BLaER1 treated with 17β-estradiol and CSF1 and Interleukin-3, amounts not matched to agents 10 nM and 100 nM (cell line): Measurements from ENCODE around the gene NSG1.

Experiments
- H3K27ac ChIP-seq, 11 experiments: shearing (Covaris generic); formaldehyde crosslinking; 2 replicates each; pipeline ENCODE4 v1.8.1; 2022
- H3K27me3 ChIP-seq, 11 experiments: shearing (Covaris generic); formaldehyde crosslinking; 2 replicates each; pipeline ENCODE4 v1.8.1; 2022
- H3K36me3 ChIP-seq, 11 experiments: shearing (Covaris generic); formaldehyde crosslinking; 2 replicates each; pipeline ENCODE4 v1.8.1; 2022
- H3K4me1 ChIP-seq, 10 experiments: shearing (Covaris generic); formaldehyde crosslinking; 2 replicates each; pipeline ENCODE4 v1.8.1; 2022
- H3K4me2 ChIP-seq, 11 experiments: shearing (Covaris generic); formaldehyde crosslinking; 2 replicates each; pipeline ENCODE4 v1.8.1; 2022
- H3K4me3 ChIP-seq, 10 experiments: shearing (Covaris generic); formaldehyde crosslinking; 2 replicates each; pipeline ENCODE4 v1.8.1; 2022
- H3K9ac ChIP-seq, 11 experiments: shearing (Covaris generic); formaldehyde crosslinking; 2 replicates each; pipeline ENCODE4 v1.8.1; 2022
- H3K9me3 ChIP-seq, 11 experiments: shearing (Covaris generic); formaldehyde crosslinking; replicated peaks in 1 of 11; 2 replicates each; pipeline ENCODE4 v1.8.1; 2022
- H4K20me1 ChIP-seq, 11 experiments: shearing (Covaris generic); formaldehyde crosslinking; 2 replicates each; pipeline ENCODE4 v1.8.1; 2022
- Cebpa-rat ChIP-seq, 11 experiments: shearing (Covaris generic); IDR thresholded peaks; 2 replicates each; pipeline ENCODE4 v1.8.1; 2022

NSG1 gene

GRCh38 chr4:4364486-4365208, 22.3 kb upstream of the NSG1 start:
- no peak overlapping the region for H3K9ac ChIP-seq
- no peak overlapping the region for H3K4me3 ChIP-seq
- no peaks in the 10 kb centered on the region for H3K27me3 ChIP-seq
- H3K9me3 ChIP-seq = peaks cover 41 to 75% (median 57%) of the 10 kb centered on the region in 11 experiments
- no peak overlapping the region for H3K27ac ChIP-seq
- H3K36me3 ChIP-seq = no peaks in the 10 kb centered on the region
- H3K4me1 ChIP-seq = peaks cover 0 to 27% (median 16%) of the 10 kb centered on the region in 10 experiments; a peak in 14 of 20 replicates
- H3K4me2 ChIP-seq = no peak overlapping the region
- no peak for TF ChIP-seq Cebpa-rat (IDR thresholded peaks at IDR 0.05)
- no peaks in the 10 kb centered on the region for H4K20me1 ChIP-seq

GRCh38 chr4:4368809-4369580, 17.9 kb upstream of the NSG1 start:
- peaks cover 0 to 2% (median under 1%) of the 10 kb centered on the region in 10 experiments; a peak in 6 of 20 replicates for H3K4me1 ChIP-seq

GRCh38 chr4:4374388-4375098, 12.4 kb upstream of the NSG1 start:
- H3K4me2 ChIP-seq = no peak overlapping the region
- H3K9ac ChIP-seq = no peak overlapping the region
- peaks cover 0 to 9% (median 7%) of the 10 kb centered on the region in 11 experiments; a peak in 7 of 22 replicates for H3K9me3 ChIP-seq
- no peaks in the 10 kb centered on the region for H3K4me1 ChIP-seq
- H3K27ac ChIP-seq = no peak overlapping the region
- no peak overlapping the region for H3K4me3 ChIP-seq
- H3K36me3 ChIP-seq = no peaks in the 10 kb centered on the region
- H4K20me1 ChIP-seq = no peaks in the 10 kb centered on the region
- no peaks in the 10 kb centered on the region for H3K27me3 ChIP-seq
- no peak for TF ChIP-seq Cebpa-rat (IDR thresholded peaks at IDR 0.05)

More at GRCh38 chr4:4368809-4369580, 17.9 kb upstream of the NSG1 start:
- H3K9me3 ChIP-seq = peaks cover 22 to 50% (median 26%) of the 10 kb centered on the region in 11 experiments
- no peak overlapping the region for H3K9ac ChIP-seq
- no peaks in the 10 kb centered on the region for H3K27me3 ChIP-seq
- H3K4me3 ChIP-seq = no peak overlapping the region
- no peaks in the 10 kb centered on the region for H3K36me3 ChIP-seq
- H3K27ac ChIP-seq = no peak overlapping the region
- H3K4me2 ChIP-seq = no peak overlapping the region
- no peaks in the 10 kb centered on the region for H4K20me1 ChIP-seq
- TF ChIP-seq Cebpa-rat (IDR thresholded peaks at IDR 0.05) = no peak

- Histone ChIP-seq H3K9ac (no peak overlapping the region), H3K4me2 (no peak overlapping the region), H3K27me3 (0 out of 22 replicates have a peak, but pooled peaks cover 0 to under 1% (median 0%) of the 10 kb centered on the region in 11 experiments), H3K4me3 (no peak overlapping the region), H3K27ac (no peak overlapping the region), H4K20me1 (no peaks in the 10 kb centered on the region), H3K9me3 (peaks cover 0 to 9% (median 7%) of the 10 kb centered on the region in 11 experiments; a peak in 7 of 22 replicates), H3K36me3 (no peaks in the 10 kb centered on the region), H3K4me1 (no peaks in the 10 kb centered on the region)
- no peak for TF ChIP-seq Cebpa-rat (IDR thresholded peaks at IDR 0.05)
These were observed 10.8 kb upstream of the NSG1 start for GRCh38 chr4:4376074-4376473.

GRCh38 chr4:4377191-4377590, 9.7 kb upstream of the NSG1 start:
- Histone ChIP-seq H3K27me3 (peaks cover 0 to 3% (median 0%) of the 10 kb centered on the region in 11 experiments; a peak in 1 of 22 replicates), H3K9me3 (peaks cover 0 to 9% (median 7%) of the 10 kb centered on the region in 11 experiments; a peak in 7 of 22 replicates), H3K4me1 (no peaks in the 10 kb centered on the region), H4K20me1 (no peaks in the 10 kb centered on the region), H3K4me2 (no peak overlapping the region), H3K27ac (no peak overlapping the region), H3K4me3 (no peak overlapping the region), H3K9ac (no peak overlapping the region), H3K36me3 (no peaks in the 10 kb centered on the region)
- no peak for TF ChIP-seq Cebpa-rat (IDR thresholded peaks at IDR 0.05)

- peaks cover 0 to 10% (median 5%) of the 10 kb centered on the region in 11 experiments; a peak in 9 of 22 replicates for H3K27me3 ChIP-seq
- H3K9me3 ChIP-seq = peaks cover 0 to 9% (median 7%) of the 10 kb centered on the region in 11 experiments; a peak in 7 of 22 replicates
- H3K4me1 ChIP-seq = no peaks in the 10 kb centered on the region
These were observed 9.0 kb upstream of the NSG1 start for GRCh38 chr4:4377732-4378460.

GRCh38 chr4:4379540-4380087, 7.3 kb upstream of the NSG1 start:
- TF ChIP-seq Cebpa-rat (IDR thresholded peaks at IDR 0.05) = no peak
- Histone ChIP-seq H3K36me3 (no peaks in the 10 kb centered on the region), H3K27me3 (peaks cover 12 to 27% (median 22%) of the 10 kb centered on the region in 11 experiments), H3K4me3 (no peak overlapping the region), H3K27ac (no peak overlapping the region), H3K9ac (no peak overlapping the region), H3K4me1 (no peaks in the 10 kb centered on the region), H3K4me2 (no peak overlapping the region), H4K20me1 (peaks cover 0 to 4% (median 0%) of the 10 kb centered on the region in 11 experiments; a peak in 2 of 22 replicates), H3K9me3 (peaks cover 0 to 5% (median 3%) of the 10 kb centered on the region in 11 experiments; a peak in 7 of 22 replicates)

More at GRCh38 chr4:4377732-4378460, 9.0 kb upstream of the NSG1 start:
- Histone ChIP-seq H3K27ac (no peak overlapping the region), H4K20me1 (peaks cover 0 to under 1% (median 0%) of the 10 kb centered on the region in 11 experiments; a peak in 1 of 22 replicates), H3K4me3 (no peak overlapping the region), H3K36me3 (no peaks in the 10 kb centered on the region), H3K9ac (no peak overlapping the region), H3K4me2 (no peak overlapping the region)
- no peak for TF ChIP-seq Cebpa-rat (IDR thresholded peaks at IDR 0.05)

GRCh38 chr4:4383085-4383484, 3.8 kb upstream of the NSG1 start:
- TF ChIP-seq Cebpa-rat (IDR thresholded peaks at IDR 0.05) = no peak
- H4K20me1 ChIP-seq = peaks cover 0 to 29% (median 22%) of the 10 kb centered on the region in 11 experiments; a peak in 17 of 22 replicates
- peaks cover 22 to 28% (median 26%) of the 10 kb centered on the region in 10 experiments for H3K4me1 ChIP-seq
- no peak overlapping the region for H3K27ac ChIP-seq
- no peak overlapping the region for H3K9ac ChIP-seq
- H3K4me3 ChIP-seq = no peak overlapping the region
- H3K9me3 ChIP-seq = no peaks in the 10 kb centered on the region
- H3K4me2 ChIP-seq = no peak overlapping the region
- H3K36me3 ChIP-seq = no peaks in the 10 kb centered on the region
- H3K27me3 ChIP-seq = peaks cover 47 to 62% (median 57%) of the 10 kb centered on the region in 11 experiments
